Pulmonary artery endothelial cell (primary cell): ENCODE data around the gene ANGPTL4. TPM values are rescaled to one million over a fixed set of nuclear protein-coding genes. Genes with fewer than 3 reads are reported as not detected.
"Not testable (repeated sequence)": the region's sequence is repeated elsewhere in the genome, so short reads cannot be mapped to it uniquely, and the experiment has no call there.

Source experiments
- DNase-seq: peaks from one replicate; pipeline ENCODE4 v3.0.0-alpha.2; 2011; ENCODE audit warnings: low read depth, low spot score
- total RNA-seq: library from RNA; depleted of rRNA; stranded (reverse); fragments of >200 nt; gene quantifications from 2 replicates; pipeline ENCODE4 v1.2.3, GENCODE V29; 2014

ANGPTL4 gene
- total RNA-seq, 1 donor from 2014 or later: 13.2 TPM

DNA sequence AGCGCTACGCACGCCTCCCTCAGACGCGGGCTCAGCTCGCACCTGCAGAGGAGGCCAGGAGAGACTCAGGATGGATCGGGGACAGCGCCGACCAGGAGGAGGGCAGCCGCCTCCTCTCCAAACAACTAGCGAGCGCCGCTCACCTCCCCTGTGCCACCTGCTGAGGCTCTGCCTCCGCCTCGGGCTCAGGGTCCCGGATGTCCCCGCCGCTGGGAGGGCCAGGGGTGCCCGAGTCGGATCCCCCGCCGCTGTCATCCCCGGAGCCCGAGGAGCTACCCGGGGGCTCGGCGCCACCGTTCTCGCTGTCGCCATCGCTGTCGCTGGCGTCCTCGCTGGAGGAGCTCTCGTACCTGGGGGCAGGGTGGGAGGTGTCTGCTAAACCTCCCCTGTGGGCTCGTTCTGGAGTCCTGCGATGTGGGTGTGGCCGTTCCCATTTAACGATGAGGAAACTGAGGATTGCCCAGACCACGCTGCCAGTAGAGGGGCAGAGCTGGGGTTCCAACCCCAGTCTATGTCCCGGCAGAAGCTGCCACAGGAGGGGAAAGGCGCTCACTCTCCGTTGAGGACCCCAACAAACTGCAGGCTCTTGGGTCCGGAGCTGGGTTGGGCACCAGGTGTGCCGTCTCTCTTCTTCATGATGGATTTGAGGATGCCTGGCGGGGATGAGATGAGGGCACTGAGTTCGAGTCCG is 30.0 kb upstream of the ANGPTL4 start:
- no peak for DNase-seq

DNA sequence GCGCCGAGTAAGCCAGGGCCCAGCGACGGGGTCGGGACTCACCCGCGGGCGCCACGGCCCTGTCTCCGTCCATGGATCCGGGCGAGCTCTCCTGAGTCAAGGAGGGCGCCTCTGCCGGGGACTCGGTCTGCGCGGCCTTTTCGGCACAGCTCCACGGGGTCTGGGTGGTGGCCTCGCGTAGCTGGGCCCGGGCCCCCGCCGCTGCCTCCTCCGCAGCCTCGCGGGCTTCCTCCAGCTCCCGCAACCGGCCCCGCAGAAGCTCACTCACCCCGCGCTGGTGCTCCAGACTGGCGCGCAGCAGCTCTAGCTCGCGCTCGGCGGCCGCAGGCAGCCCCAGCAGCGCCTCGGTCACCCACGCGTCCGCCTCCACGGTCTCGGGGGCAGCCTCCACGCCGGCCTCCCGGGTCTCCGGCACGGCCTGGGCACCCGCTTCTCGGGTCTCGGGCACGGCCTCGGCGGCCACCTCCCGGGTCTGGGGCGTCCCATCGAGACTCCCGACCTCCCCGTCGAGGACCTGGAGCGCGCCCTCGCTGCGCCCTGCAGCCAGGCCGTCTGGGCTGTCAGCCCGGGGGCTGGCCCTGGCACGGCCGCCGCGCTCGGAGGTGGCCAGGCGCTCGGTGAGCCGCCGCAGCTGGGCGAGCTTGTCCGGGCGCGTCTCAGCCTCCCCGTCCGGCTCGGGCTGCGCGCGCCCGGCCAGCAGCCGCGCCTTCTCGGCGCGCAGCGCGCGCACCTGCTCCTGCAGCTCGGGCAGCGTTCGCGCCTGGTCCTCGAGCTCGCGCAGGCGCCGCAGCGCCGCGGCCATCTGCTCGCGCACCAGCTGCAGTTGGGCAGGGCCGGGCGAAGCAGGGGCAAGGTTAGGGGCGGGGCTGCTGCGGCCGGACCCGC is 29.3 kb upstream of the ANGPTL4 start:
- peak; percentile 65 for DNase-seq

DNA sequence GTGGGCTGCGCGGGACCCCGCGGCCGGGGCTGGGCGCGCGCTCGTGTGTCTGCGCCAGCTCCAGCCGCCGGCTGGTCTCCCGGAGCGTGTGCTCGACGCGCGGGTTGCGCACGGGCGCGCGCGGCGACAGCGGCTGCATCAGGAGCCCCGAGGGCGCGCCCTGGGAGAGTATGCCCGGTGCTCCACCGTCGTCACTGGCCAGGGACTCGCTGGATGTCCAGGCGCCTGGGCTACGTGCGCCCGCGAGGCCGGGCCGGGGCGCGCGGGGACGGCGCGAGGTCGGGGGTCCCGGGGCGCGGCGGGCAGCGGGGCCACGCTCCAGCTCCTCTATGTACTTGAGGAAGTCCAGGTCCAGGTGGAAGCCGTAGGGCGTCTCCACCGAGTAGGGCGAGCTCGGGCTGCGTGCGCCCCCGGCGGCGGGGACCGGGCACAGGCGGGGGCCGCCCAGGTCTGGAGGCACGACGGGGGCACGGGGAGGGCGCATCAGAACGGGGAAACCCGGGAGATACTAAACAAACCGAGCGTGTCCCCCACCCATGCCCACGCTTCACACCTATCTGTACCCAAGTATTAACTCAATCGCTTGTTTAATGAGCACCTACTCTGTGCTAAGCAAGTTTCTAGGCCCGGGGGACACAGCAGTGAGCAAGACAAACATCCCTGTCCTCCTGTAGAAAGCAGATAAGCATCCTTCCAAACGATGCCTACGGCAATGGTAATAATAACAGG is 28.4 kb upstream of the ANGPTL4 start:
- DNase-seq: no peak

DNA sequence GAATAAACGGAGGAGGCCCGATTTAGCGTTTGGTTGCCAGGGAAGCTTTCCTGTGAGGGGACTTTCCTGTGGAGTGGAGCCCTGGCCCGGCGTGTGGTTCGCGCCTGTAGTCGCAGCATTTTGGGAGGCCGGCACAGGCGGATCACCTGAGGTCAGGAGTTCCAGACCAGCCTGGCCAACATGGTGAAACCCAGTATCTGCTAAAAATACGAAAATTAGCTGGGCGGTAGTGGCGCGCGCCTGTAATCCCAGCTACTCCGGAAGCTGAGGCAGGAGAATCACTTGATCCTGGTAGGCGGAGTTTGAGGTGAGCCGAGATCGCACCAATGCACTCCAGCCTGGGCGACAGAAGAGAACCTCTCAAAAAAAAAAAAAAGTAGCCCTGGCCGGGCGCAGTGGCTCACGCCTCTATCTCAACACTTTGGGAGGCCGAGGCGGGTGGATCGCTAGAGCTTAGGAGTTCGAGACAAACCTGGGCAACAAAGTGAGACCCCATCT is 27.8 kb upstream of the ANGPTL4 start:
- no peak for DNase-seq

DNA sequence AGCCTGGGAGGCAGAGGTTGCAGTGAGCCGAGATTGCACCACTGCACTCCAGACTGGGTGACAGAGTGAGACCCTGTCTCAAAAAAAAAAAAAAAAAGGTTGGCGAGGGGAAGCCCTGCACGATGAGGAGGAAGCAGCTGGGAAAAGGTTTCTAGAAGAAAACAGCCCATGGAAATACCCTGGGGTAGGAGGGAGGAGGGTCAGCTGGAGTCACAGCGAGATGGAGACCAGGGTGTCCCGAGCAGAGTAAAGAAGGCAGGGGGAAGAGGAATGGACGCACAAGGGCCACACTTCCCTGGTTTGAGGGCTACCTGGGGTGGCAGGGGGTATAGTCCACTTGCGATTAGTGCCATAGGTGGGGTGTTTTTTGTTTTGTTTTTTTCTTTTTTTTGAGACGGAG is 27.3 kb upstream of the ANGPTL4 start:
- DNase-seq: no peak

DNA sequence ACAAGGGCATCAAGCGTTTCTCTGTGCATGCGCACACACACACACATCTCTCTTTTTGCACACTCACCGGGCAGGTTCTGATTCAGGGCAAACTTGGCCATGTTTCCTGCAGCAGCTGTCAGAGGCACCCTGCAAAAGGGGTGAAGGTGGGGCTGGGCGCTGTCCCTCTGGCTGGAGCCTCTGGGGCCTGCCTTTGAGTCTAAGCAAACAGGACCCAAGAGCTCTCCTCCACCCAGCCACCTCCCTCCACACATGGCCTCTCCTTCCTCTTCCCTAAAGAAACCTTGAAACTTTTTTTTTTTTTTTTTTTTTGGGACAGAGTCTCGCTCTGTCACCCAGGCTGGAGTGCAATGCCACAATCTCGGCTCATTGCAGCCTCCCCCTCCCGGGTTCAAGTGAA is 26.2 kb upstream of the ANGPTL4 start:
- no peak for DNase-seq

DNA sequence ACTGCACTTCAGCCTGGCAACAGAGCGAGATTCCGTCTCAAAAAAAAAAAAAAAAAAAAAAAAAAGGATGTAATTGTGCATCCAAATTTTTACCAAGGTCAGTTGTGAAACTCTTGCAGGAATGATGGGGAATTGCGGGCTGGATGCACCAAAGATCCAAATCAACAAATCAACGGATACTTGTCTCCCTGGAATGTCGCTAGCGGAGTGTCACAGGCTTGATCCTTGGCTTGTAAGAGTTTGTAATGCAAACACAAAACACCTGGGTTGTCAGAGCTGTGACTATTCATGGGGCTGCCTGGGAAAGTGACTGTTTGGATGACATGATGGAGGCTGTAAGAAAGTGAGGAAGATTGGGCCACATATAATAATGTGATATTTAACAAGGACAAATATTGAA is 25.1 kb upstream of the ANGPTL4 start:
- DNase-seq: no peak

DNA sequence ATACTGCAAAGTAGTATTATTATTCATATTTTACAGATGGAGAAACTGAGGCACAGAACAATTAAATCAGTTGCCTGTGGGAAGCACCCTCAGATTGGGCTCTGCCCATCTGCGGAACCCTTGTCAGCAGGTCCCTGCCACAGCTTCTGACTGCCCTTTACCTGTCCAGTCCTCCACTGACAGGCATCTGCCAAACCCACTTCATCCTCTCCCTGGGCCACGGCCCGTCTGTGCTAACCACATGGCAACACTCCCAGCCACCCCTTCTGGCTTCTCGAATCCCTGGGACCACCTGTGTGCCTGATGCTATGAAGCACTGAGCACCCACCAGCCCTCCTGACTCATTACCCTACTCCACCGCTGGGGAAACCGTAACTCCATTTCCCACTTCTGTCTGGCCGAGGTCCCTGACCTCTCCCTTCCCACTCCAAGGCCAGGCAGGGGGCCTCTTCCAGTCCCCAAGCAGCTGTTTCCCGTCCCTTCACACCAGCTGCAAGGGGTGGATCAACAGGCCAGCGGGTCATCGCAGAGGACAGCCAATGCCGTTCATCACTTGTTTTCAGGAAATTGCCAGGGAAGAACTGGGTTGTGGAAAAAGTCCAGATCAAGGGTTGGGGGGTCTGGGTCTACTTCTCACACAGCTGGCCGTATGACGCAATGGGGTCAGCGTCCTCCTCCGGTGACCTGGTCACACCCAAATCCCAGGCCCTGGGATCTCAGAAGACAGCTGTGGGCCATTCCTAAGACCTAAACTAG is 23.4 kb upstream of the ANGPTL4 start:
- DNase-seq: peak; percentile 76

DNA sequence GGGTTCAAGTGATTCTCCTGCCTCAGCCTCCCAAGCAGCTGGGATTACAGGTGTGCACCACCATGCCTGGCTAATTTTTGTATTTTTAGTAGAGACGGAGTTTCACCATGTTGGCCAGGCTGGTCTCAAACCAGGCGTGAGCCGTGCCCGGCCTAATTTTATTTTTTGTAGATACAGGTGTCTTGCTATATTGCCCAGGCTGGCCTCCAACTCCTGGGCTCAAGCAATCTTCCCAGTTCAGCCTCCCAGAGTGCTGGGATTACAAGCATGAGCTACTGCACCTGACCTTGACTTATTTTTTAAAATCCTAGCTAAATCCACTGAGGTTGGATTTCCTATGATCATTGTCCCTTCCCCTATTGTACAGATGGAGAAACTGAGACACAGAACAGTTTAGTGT is 22.5 kb upstream of the ANGPTL4 start:
- not testable (repeated sequence) for DNase-seq

DNA sequence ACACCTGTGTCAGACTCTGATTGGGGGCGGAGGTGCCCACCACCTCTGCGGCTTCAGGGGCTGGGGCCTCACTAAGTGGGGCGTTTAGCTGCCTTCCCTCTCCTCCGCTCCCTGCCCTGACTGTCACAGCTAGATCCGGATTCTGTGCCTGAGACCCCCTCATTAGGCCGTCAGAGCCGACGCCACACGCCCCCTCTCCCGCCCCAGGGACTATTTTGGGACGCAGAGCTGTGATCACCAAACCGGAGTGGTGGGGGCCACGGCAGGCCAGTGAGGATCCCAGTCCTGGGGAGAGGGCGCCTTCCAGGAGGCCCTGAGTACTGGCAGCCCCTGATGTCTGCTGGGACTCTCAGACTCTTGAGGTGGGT is 21.7 kb upstream of the ANGPTL4 start:
- no peak for DNase-seq

DNA sequence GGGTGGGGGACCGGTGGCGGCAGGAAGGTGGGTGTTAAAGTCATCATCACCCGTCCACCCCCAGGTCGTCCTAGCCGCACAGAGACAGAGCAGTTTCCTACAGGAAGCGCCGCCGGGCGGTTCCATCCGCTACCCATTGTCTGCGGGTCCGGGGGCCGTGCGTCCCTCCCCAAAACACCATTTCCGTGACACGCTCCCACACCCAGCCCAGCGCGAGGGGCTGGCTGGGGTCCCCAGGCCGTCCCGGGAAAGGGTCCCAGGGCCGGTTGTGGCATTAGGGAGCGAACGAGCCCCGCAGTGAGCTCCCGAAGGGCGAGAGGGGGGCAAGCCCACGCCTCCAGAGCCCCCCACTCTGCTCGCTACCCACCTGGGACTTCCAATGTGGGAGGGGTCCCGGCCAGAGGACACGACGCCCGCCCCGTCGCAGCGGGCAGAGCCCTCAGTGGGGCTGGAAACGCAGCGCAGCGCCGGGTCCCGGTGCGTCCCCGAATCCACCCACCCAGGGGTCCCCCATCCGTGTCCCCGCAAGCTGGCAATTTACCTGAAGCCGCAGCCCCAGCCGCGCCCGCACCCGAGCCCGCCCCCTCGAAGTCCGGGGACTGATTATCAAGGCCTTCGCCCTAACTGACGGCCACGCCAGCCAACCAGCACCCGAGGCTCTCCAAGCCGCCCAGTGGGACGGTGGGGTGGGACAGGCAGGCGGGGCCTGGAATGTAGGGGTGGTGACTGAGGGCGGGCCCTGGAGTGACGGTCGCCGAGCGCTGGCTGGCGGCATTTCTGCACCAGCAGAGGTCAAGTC is 21.1 kb upstream of the ANGPTL4 start, which contains the start of gene KANK3:
Gene KANK3 (minus strand): TSS at position 579 of the 799 bp plus-strand sequence. CDS start 5,434 bp downstream, outside the sequence.
- DNase-seq: peak; percentile 93

DNA sequence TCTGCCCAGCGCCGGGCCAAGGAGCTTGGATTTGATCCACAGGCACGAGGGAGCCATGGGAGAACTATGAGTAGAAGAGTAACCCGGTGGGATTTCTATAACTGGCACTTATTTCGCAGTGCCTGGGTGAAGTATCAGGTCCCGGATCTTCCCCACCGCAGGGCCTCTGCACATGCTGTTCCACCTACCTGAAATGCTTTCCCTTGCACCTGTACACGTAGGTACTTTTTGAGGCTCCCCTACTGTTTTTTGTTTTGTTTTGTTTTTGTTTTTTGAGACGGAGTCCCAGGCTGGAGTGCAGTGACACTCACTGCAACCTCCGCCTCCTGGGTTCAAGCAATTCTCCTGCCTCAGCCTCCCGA is 20.5 kb upstream of the ANGPTL4 start:
- no peak for DNase-seq

DNA sequence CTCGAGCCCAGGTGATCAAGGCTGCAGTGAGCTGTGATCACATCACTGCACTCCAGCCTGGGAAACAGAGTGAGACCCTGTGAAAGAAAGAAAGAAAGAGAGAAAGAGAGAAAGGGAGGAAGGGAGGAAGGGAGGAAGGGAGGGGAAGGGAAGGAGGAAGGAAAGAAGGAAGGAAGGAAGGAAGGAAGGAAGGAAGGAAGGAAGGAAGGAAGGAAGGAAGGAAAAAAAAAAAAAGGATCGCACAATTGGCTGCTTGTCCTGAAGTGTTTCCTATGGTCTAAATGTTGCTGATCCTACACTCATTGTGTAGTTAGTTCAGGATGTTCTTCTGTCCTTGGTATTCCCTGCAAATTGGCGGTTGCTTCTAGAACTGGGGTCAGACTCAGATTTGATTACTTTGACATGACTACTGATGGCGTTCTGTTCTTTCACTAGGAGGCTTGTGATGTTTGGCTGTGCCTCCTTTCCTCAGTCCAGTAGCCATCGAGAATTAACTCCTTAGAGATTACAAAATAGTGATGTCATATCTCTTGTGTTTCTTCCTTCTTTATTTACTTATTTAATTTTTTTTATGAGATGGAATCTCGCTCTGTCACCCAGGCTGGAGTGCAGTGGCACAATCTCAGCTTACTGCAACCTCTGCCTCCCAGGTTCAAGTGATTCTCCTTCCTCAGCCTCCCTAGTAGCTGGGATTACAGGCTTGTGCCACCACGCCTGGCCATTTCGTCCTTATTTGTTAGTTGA is 14.2 kb upstream of the ANGPTL4 start:
- DNase-seq: not testable (repeated sequence)

DNA sequence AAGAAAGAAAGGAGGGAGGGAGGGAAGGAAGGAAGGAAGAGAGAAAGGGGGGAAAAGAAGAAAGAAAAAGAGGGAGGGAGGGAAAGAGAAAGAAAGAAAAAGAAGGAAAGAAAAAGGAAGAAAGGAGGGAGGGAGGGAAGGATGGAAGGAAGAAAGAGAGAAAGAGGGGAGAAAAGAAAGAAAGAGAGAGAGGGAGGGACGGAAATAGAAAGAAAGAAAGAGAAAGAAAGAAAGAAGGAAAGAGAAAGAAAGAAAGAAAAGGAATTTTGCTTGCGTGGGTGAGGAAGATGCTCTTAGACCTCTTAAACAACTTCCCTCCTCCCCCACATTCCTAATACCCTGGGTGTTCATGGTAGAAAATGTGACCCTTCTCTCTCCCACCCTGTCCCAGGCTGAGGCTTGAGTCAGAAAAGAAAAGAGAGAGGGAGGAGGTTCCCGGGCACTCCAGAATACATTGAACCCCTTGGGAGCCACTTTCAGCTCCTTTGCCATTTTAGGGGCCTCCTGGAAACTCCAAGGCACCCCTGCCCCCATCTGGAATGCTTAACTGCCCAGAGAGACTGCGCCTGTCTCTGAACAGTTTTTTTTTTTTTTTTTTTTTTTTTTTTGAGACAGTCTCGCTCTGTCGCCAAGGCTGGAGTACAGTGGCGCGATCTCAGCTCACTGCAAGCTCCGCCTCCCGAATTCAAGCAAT is 11.7 kb upstream of the ANGPTL4 start:
- no peak for DNase-seq

DNA sequence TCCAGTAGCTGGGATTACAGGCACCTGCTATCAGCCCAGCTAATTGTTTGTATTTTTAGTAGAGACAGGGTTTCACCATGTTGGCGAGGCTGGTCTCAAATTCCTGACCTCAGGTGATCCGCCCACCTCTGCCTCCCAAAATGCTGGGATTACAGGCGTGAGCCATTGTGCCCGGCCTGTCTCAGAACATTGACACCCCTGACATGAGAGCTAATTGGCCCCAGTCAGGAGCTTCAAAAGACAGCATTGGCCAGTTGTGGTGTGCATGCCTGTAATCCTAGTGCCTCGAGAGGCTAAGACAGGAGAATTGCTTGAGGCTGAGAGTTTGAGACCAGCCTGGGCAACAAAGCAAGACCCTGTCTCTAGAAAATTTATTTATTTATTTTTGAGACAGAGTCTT is 11.1 kb upstream of the ANGPTL4 start:
- not testable (repeated sequence) for DNase-seq

DNA sequence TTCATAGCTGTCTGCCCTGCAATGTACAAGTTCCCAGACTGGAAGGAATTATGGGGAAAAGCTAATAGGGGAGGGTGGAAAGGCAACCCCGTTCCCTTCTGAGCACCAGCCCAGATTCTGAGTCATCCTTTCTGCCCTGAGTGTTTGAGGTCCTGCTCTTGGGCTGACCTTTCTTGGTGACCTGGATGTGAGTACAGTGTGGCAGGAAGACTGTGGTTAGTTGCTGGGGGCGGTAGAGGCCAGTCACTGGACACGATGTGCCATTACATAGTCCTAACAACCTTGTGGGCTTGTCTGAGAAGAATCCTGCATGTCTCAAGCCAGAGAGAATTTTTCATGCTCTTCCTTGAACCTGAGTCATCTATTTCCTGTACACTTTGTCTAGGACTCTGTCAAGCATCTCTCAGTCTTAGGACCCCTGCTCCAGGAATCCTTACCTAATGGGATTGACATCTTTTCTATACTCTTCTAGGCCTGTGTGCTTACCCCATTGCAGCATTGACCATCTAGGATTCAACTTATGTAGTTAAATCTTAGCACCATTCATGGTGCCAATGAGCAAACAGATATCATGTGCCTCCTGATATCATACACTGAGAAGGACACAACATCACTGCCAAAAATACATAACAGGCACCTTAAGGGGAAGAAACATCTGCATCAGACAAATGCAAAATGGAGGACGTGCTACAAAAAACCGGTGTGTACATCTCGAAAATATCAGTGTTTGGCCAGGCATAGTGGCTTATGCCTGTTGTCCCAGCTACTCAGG is 8.1 kb upstream of the ANGPTL4 start:
- DNase-seq: peak; percentile 97

DNA sequence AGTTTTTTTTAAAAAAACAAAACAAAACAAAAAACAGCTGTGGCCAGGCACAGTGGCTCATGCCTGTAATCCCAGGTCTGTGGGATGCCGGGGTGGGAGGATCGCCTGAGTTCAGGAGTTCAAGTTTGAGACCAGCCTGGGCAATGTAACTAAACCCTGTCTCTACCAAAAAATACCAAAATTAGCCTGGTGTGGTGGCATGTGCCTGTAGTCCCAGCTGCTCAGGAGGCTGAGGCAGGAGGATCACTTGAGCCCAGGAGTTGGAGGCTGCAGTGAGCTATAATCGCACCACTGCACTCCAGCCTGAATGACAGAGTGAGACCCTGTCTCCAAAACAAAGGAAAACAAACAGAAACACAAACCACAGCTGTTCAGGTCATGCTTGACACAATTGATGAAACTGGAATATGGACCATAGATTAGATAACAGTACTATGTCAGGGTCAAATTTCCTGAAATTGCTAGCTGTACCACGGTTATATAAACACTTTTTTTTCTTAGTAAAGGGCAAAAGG is 6.9 kb upstream of the ANGPTL4 start:
- DNase-seq: no peak

DNA sequence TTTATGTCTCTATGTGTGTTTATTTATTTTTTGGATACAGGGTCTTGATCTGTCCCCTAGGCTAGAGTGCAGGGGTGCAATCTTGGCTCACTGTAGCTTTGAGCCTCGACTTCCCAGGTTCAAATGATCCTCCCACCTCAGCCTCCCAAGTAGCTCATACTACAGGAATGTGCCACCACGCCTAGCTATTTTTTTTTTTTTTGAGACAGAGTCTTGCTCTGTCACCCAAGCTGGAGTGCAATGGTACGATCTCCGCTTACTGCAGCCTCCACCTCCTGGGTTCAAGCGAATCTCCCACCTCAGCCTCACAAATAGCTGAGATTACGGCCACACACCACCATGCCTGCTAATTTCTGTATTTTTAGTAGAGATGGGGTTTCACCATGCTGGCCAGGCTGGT is 5.0 kb upstream of the ANGPTL4 start:
- no peak for DNase-seq
